Vagina (tissue), 2 donors: ENCODE measurements around the gene AGPAT3. TPM values are rescaled to one million over a fixed set of nuclear protein-coding genes. Genes with fewer than 3 reads are reported as not detected.

Experiments
- DNase-seq, 2 donors: peaks; one replicate each; pipeline ENCODE4 v3.0.0-alpha.2; 2017; ENCODE audit errors: extremely low spot score in 2 of 2
- H3K27ac ChIP-seq: fragments of 200-600 bp; sonication (generic); one replicate; pipeline ENCODE4 v1.5.1; 2019
- H3K27me3 ChIP-seq: fragments of 200-600 bp; sonication (generic); one replicate; pipeline ENCODE4 v1.5.1; 2019
- H3K36me3 ChIP-seq, 2 donors: fragments of 200-600 bp; sonication (generic); one replicate each; pipeline ENCODE4 v1.5.1; 2017 to 2019
- H3K4me1 ChIP-seq: fragments of 200-600 bp; sonication (generic); one replicate; pipeline ENCODE4 v1.5.1; 2019
- H3K4me3 ChIP-seq, 2 donors: fragments of 200-600 bp; sonication (generic); 1 replicate in 1 of 2; 2 replicates in 1 of 2; pipeline ENCODE4 v1.5.1; 2016 to 2019
- H3K9me3 ChIP-seq: fragments of 200-600 bp; sonication (generic); one replicate; pipeline ENCODE4 v1.5.1; 2019
- CTCF ChIP-seq, 3 experiments: fragments of 450-650 bp in 2 of 3; fragments of 200-600 bp in 1 of 3; sonication (generic) in 1 of 3; IDR thresholded peaks; one replicate each; pipeline ENCODE4 v1.5.1; 2017 to 2019; ENCODE audit warnings: antibody characterized with exemption in 3 of 3, mild to moderate bottlenecking in 2 of 3, moderate library complexity in 2 of 3
- POLR2A ChIP-seq, 2 donors: fragments of 450-650 bp; IDR thresholded peaks; one replicate each; pipeline ENCODE4 v1.6.1; 2017; ENCODE audit warnings: antibody characterized with exemption in 2 of 2, mild to moderate bottlenecking in 2 of 2, moderate library complexity in 2 of 2
- POLR2AphosphoS5 ChIP-seq, 2 donors: sonication (generic); formaldehyde crosslinking; IDR thresholded peaks; one replicate each; pipeline ENCODE4 v1.9.0; 2017; ENCODE audit warnings: antibody characterized with exemption in 2 of 2, mild to moderate bottlenecking in 2 of 2, low read depth in 1 of 2; ENCODE audit not compliant: insufficient read depth in 1 of 2
- intact Hi-C: fragments of 100-400 bp; cut with DNase I; formaldehyde crosslinking; loops from one replicate; pipeline ENCODE4 v1.15.1; 2023
- total RNA-seq: library from RNA; depleted of rRNA; stranded (reverse); fragments of >200 nt; gene quantifications from one replicate; pipeline ENCODE4 v1.2.3, GENCODE V29; 2016

Gene AGPAT3
- total RNA-seq, 1 donor from 2014 or later: 34.4 TPM

GRCh38 chr21:43948740-43949498 lies 83.9 kb downstream of the AGPAT3 start:
- DNase-seq: no peak
- TF ChIP-seq POLR2A (IDR thresholded peaks at IDR 0.05) (no peak), POLR2AphosphoS5 (IDR thresholded peaks at IDR 0.05; ENCODE audit: insufficient read depth in 1 of 2, low read depth in 1 of 2) (no peak), CTCF (IDR thresholded peaks at IDR 0.05) (no peak)
- H3K9me3 ChIP-seq: no peaks in the 10 kb centered on the region
- H3K4me3 ChIP-seq: no peak overlapping the region
- peaks cover 0 to 6% of the 10 kb centered on the region in 2 donors for H3K36me3 ChIP-seq
- peaks cover 15% of the 10 kb centered on the region for H3K4me1 ChIP-seq
- intact Hi-C loops: no loop called here
- H3K27me3 ChIP-seq: no peaks in the 10 kb centered on the region
- H3K27ac ChIP-seq: no peak overlapping the region

- DNase-seq: no peak
- Histone ChIP-seq H3K9me3 (no peaks in the 10 kb centered on the region), H3K4me1 (peaks cover 7% of the 10 kb centered on the region), H3K36me3 (peaks cover 0 to 6% of the 10 kb centered on the region in 2 donors), H3K4me3 (no peak overlapping the region), H3K27me3 (no peaks in the 10 kb centered on the region), H3K27ac (no peak overlapping the region)
- TF ChIP-seq POLR2A (IDR thresholded peaks at IDR 0.05) (no peak), CTCF (IDR thresholded peaks at IDR 0.05) (no peak), POLR2AphosphoS5 (IDR thresholded peaks at IDR 0.05; ENCODE audit: insufficient read depth in 1 of 2, low read depth in 1 of 2) (no peak)
- intact Hi-C loops: no loop called here
These were observed 84.6 kb downstream of the AGPAT3 start for GRCh38 chr21:43949499-43950208.

GRCh38 chr21:43950481-43950880 lies 85.5 kb downstream of the AGPAT3 start:
- Histone ChIP-seq H3K27me3 (no peaks in the 10 kb centered on the region), H3K36me3 (peaks cover 0 to 6% of the 10 kb centered on the region in 2 donors), H3K4me1 (no peaks in the 10 kb centered on the region), H3K9me3 (no peaks in the 10 kb centered on the region), H3K4me3 (no peak overlapping the region), H3K27ac (no peak overlapping the region)
- TF ChIP-seq POLR2AphosphoS5 (IDR thresholded peaks at IDR 0.05; ENCODE audit: insufficient read depth in 1 of 2, low read depth in 1 of 2): no peak
- TF ChIP-seq POLR2A (IDR thresholded peaks at IDR 0.05): no peak
- TF ChIP-seq CTCF (IDR thresholded peaks at IDR 0.05): no peak
- intact Hi-C loops: no loop called here
- DNase-seq: no peak

GRCh38 chr21:43950936-43951335 lies 85.9 kb downstream of the AGPAT3 start:
- no peak for TF ChIP-seq POLR2A (IDR thresholded peaks at IDR 0.05)
- TF ChIP-seq CTCF (IDR thresholded peaks at IDR 0.05): no peak
- TF ChIP-seq POLR2AphosphoS5 (IDR thresholded peaks at IDR 0.05; ENCODE audit: insufficient read depth in 1 of 2, low read depth in 1 of 2): no peak
- no peak for DNase-seq
- H3K9me3 ChIP-seq: no peaks in the 10 kb centered on the region
- H3K4me3 ChIP-seq: no peak overlapping the region
- H3K27ac ChIP-seq: no peak overlapping the region
- H3K27me3 ChIP-seq: no peaks in the 10 kb centered on the region
- H3K4me1 ChIP-seq: no peaks in the 10 kb centered on the region
- intact Hi-C loops: no loop called here
- peaks cover 0 to 6% of the 10 kb centered on the region in 2 donors for H3K36me3 ChIP-seq
